ENCODE data around the gene SUPT4H1. TPM values are rescaled to one million over a fixed set of nuclear protein-coding genes. Genes with fewer than 3 reads are reported as not detected.

SUPT4H1 gene
- total and polyA plus RNA-seq, 9 of the 15 experiments (the other 6 are each of a cell fraction or from before 2014, with no cell fraction given): 62.1 to 320 (median 117) TPM

DNA sequence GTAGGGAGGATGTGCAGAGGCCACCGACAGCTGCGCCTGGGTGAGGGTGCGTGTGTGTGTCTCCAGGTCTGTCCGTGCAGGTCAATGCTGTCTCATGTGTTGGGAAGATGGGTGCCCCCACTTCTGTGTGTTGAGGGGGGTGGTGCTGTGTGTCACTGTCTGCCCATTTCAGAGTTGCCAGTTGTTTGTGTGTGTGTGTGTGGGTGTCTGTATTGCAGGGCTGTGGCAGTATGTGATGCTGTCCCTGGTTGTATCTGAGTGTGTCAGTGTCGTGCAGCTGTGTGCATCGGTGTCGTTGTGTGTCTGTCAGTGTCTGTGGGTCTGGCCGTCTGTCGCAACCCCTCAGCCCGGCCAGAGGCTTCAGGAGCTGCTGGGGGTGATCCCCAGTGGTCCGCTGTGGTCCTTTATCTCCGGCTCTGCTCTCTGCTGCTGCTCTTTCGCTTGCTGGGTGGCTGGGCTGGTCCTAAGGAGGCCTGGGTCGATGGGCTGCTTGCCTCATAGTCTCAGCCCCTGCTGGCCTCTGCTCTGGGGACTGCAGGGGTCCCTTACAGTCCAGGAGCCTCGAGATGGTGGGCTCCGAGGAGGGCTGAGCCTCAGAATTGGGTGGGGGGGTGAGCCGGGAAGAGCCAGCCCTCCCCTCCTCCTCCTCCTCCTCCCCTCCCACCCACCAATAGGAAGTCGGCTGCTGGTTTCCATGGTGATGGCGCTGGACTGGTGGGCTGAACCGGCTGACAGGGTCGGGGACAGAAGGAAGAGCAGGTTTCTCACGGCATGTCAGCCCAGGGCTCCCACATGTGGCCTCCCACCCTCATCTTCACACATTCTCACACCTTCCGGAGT, 23.6 kb downstream of the SUPT4H1 start, which contains the start of gene TSPOAP1 (continued):
- TF ChIP-seq, protein P1, sequence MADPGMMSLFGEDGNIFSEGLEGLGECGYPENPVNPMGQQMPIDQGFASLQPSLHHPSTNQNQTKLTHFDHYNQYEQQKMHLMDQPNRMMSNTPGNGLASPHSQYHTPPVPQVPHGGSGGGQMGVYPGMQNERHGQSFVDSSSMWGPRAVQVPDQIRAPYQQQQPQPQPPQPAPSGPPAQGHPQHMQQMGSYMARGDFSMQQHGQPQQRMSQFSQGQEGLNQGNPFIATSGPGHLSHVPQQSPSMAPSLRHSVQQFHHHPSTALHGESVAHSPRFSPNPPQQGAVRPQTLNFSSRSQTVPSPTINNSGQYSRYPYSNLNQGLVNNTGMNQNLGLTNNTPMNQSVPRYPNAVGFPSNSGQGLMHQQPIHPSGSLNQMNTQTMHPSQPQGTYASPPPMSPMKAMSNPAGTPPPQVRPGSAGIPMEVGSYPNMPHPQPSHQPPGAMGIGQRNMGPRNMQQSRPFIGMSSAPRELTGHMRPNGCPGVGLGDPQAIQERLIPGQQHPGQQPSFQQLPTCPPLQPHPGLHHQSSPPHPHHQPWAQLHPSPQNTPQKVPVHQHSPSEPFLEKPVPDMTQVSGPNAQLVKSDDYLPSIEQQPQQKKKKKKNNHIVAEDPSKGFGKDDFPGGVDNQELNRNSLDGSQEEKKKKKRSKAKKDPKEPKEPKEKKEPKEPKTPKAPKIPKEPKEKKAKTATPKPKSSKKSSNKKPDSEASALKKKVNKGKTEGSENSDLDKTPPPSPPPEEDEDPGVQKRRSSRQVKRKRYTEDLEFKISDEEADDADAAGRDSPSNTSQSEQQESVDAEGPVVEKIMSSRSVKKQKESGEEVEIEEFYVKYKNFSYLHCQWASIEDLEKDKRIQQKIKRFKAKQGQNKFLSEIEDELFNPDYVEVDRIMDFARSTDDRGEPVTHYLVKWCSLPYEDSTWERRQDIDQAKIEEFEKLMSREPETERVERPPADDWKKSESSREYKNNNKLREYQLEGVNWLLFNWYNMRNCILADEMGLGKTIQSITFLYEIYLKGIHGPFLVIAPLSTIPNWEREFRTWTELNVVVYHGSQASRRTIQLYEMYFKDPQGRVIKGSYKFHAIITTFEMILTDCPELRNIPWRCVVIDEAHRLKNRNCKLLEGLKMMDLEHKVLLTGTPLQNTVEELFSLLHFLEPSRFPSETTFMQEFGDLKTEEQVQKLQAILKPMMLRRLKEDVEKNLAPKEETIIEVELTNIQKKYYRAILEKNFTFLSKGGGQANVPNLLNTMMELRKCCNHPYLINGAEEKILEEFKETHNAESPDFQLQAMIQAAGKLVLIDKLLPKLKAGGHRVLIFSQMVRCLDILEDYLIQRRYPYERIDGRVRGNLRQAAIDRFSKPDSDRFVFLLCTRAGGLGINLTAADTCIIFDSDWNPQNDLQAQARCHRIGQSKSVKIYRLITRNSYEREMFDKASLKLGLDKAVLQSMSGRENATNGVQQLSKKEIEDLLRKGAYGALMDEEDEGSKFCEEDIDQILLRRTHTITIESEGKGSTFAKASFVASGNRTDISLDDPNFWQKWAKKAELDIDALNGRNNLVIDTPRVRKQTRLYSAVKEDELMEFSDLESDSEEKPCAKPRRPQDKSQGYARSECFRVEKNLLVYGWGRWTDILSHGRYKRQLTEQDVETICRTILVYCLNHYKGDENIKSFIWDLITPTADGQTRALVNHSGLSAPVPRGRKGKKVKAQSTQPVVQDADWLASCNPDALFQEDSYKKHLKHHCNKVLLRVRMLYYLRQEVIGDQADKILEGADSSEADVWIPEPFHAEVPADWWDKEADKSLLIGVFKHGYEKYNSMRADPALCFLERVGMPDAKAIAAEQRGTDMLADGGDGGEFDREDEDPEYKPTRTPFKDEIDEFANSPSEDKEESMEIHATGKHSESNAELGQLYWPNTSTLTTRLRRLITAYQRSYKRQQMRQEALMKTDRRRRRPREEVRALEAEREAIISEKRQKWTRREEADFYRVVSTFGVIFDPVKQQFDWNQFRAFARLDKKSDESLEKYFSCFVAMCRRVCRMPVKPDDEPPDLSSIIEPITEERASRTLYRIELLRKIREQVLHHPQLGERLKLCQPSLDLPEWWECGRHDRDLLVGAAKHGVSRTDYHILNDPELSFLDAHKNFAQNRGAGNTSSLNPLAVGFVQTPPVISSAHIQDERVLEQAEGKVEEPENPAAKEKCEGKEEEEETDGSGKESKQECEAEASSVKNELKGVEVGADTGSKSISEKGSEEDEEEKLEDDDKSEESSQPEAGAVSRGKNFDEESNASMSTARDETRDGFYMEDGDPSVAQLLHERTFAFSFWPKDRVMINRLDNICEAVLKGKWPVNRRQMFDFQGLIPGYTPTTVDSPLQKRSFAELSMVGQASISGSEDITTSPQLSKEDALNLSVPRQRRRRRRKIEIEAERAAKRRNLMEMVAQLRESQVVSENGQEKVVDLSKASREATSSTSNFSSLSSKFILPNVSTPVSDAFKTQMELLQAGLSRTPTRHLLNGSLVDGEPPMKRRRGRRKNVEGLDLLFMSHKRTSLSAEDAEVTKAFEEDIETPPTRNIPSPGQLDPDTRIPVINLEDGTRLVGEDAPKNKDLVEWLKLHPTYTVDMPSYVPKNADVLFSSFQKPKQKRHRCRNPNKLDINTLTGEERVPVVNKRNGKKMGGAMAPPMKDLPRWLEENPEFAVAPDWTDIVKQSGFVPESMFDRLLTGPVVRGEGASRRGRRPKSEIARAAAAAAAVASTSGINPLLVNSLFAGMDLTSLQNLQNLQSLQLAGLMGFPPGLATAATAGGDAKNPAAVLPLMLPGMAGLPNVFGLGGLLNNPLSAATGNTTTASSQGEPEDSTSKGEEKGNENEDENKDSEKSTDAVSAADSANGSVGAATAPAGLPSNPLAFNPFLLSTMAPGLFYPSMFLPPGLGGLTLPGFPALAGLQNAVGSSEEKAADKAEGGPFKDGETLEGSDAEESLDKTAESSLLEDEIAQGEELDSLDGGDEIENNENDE (IDR thresholded peaks at IDR 0.05; ENCODE audit: low read depth, low read length): peak; percentile 60
- no peak for TF ChIP-seq HDAC8 (tag; IDR thresholded peaks at IDR 0.05)
- TF ChIP-seq RCOR1 (IDR thresholded peaks at IDR 0.05; ENCODE audit: borderline replicate concordance in 1 of 2, low read depth in 2 of 2, low read length in 2 of 2): peak in 1 of 2 experiments; percentile 4; a peak in 1 of 4 replicates
- TF ChIP-seq NFE2L1 (tag; IDR thresholded peaks at IDR 0.05; ENCODE audit: borderline replicate concordance, low read depth): no peak
- TF ChIP-seq, protein P2, sequence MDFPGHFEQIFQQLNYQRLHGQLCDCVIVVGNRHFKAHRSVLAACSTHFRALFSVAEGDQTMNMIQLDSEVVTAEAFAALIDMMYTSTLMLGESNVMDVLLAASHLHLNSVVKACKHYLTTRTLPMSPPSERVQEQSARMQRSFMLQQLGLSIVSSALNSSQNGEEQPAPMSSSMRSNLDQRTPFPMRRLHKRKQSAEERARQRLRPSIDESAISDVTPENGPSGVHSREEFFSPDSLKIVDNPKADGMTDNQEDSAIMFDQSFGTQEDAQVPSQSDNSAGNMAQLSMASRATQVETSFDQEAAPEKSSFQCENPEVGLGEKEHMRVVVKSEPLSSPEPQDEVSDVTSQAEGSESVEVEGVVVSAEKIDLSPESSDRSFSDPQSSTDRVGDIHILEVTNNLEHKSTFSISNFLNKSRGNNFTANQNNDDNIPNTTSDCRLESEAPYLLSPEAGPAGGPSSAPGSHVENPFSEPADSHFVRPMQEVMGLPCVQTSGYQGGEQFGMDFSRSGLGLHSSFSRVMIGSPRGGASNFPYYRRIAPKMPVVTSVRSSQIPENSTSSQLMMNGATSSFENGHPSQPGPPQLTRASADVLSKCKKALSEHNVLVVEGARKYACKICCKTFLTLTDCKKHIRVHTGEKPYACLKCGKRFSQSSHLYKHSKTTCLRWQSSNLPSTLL (IDR thresholded peaks at IDR 0.05): 0 out of 2 replicates have a peak, but pooled peaks have one; percentile 38
